ENCODE data around the gene KIF18B. TPM values are rescaled to one million over a fixed set of nuclear protein-coding genes. Genes with fewer than 3 reads are reported as not detected.

Gene KIF18B
- total RNA-seq, 1 experiment from 2014 or later, result 82.2 TPM

DNA sequence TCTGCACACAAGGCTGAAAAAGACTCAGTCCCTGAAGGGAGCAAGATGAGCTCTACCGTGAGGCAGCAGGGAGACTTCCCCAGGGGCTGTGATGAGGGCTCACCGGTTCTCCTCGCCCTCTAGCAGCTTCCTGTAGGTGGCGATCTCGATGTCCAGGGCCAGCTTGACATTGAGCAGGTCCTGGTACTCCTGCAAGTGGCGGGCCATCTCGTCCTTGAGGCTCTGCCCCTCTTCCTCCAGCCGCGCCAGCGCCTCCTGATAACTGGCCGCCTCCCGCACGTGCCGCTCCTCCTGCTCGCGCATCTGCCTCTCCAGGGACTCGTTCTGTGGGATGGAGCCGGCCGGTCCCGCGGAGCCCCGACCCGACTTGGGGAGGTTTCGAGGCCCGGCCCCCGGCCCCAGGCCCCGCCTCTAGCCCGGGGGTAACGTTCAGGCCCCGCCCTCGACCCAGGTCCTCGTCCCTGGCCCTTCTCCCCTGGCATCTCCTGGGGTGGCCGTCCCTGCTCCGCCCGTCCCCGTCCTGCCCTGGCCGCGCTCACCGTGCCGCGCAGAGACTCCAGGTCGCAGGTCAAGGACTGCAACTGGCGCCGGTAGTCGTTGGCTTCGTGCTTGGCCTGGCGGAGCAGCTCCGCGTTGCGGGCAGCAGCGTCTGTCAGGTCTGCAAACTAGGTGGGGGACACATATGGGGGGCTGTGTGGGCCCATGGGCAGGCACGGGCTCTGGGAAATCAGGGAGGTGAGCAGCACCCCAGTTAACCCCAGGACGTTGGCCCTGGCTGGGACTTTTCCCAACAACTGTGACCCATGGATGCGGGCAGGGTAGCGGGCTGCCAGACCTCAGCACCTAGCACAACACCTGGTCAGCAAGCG, 36.2 kb downstream of the KIF18B start:
- ChIA-PET CTCF (interaction anchor here (0.5 to 5.2 kb wide), 48 partner anchors 8 to 536 kb away, joined by 3 to 89 read pairs (median 4); partner anchors contain the start of genes ACBD4, C1QL1 and EFTUD2), POLR2A (interaction anchor here (0.5 to 1.1 kb wide), 3 partner anchors 9 to 72 kb away, joined by 3 to 5 read pairs (median 3); partner anchors contain the start of gene EFTUD2)
- Mint-ChIP-seq H3K36me3 (no peaks in the 10 kb centered on the region), H3K4me1 (peaks cover 7% of the 10 kb centered on the region), H3K4me3 (peak overlapping the region; percentile 66), H3K27ac (no peak overlapping the region), H3K27me3 (ENCODE audit: low read depth) (peaks cover 41% of the 10 kb centered on the region), H3K9me3 (no peaks in the 10 kb centered on the region)
- TF ChIP-seq ZNF281 (CRISPR knock-in tag; IDR thresholded peaks at IDR 0.05) (0 out of 2 replicates have a peak, but pooled peaks have one; percentile 16), USF1 (CRISPR knock-in tag; IDR thresholded peaks at IDR 0.05) (peak; percentile 66), ZNF232 (CRISPR knock-in tag; IDR thresholded peaks at IDR 0.05) (0 out of 2 replicates have a peak, but pooled peaks have one; percentile 58), JAZF1 (CRISPR knock-in tag; IDR thresholded peaks at IDR 0.05) (no peak), FOXP4 (CRISPR knock-in tag; IDR thresholded peaks at IDR 0.05) (no peak), ZNF121 (CRISPR knock-in tag; IDR thresholded peaks at IDR 0.05) (peak; percentile 73), ESRRA (CRISPR knock-in tag; IDR thresholded peaks at IDR 0.05; ENCODE audit: borderline replicate concordance) (no peak; the same call in 1 of the 2 replicates), SP1 (CRISPR knock-in tag; conservative IDR thresholded peaks at IDR 0.05) (no peak), SOX15 (CRISPR knock-in tag; IDR thresholded peaks at IDR 0.05) (no peak), RORB (CRISPR knock-in tag; IDR thresholded peaks at IDR 0.05) (no peak), GRHL2 (CRISPR knock-in tag; IDR thresholded peaks at IDR 0.05; ENCODE audit: insufficient replicate concordance, severe bottlenecking) (no peak), CREM (CRISPR knock-in tag; IDR thresholded peaks at IDR 0.05) (no peak), ATF1 (CRISPR knock-in tag; IDR thresholded peaks at IDR 0.05) (0 out of 2 replicates have a peak, but pooled peaks have one; percentile 43), E2F4 (CRISPR knock-in tag; IDR thresholded peaks at IDR 0.05; ENCODE audit: borderline replicate concordance, low read depth) (no peak)
- TF ChIP-seq, protein P1, sequence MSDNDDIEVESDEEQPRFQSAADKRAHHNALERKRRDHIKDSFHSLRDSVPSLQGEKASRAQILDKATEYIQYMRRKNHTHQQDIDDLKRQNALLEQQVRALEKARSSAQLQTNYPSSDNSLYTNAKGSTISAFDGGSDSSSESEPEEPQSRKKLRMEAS (CRISPR knock-in tag; IDR thresholded peaks at IDR 0.05), result peak; percentile 83
- TF ChIP-seq, protein P2, sequence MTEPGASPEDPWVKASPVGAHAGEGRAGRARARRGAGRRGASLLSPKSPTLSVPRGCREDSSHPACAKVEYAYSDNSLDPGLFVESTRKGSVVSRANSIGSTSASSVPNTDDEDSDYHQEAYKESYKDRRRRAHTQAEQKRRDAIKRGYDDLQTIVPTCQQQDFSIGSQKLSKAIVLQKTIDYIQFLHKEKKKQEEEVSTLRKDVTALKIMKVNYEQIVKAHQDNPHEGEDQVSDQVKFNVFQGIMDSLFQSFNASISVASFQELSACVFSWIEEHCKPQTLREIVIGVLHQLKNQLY (CRISPR knock-in tag; IDR thresholded peaks at IDR 0.05), result no peak
- TF ChIP-seq, protein P3, sequence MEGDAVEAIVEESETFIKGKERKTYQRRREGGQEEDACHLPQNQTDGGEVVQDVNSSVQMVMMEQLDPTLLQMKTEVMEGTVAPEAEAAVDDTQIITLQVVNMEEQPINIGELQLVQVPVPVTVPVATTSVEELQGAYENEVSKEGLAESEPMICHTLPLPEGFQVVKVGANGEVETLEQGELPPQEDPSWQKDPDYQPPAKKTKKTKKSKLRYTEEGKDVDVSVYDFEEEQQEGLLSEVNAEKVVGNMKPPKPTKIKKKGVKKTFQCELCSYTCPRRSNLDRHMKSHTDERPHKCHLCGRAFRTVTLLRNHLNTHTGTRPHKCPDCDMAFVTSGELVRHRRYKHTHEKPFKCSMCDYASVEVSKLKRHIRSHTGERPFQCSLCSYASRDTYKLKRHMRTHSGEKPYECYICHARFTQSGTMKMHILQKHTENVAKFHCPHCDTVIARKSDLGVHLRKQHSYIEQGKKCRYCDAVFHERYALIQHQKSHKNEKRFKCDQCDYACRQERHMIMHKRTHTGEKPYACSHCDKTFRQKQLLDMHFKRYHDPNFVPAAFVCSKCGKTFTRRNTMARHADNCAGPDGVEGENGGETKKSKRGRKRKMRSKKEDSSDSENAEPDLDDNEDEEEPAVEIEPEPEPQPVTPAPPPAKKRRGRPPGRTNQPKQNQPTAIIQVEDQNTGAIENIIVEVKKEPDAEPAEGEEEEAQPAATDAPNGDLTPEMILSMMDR (IDR thresholded peaks at IDR 0.05), result peak; percentile 13; the same call in 1 of the 2 replicates
- TF ChIP-seq, protein P4, sequence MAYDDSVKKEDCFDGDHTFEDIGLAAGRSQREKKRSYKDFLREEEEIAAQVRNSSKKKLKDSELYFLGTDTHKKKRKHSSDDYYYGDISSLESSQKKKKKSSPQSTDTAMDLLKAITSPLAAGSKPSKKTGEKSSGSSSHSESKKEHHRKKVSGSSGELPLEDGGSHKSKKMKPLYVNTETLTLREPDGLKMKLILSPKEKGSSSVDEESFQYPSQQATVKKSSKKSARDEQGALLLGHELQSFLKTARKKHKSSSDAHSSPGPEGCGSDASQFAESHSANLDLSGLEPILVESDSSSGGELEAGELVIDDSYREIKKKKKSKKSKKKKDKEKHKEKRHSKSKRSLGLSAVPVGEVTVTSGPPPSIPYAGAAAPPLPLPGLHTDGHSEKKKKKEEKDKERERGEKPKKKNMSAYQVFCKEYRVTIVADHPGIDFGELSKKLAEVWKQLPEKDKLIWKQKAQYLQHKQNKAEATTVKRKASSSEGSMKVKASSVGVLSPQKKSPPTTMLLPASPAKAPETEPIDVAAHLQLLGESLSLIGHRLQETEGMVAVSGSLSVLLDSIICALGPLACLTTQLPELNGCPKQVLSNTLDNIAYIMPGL (CRISPR knock-in tag; IDR thresholded peaks at IDR 0.05), result peak; percentile 80; the same call in 1 of the 2 replicates
- peak; percentile 91 for ATAC-seq
- peak; percentile 83 for DNase-seq (ENCODE audit: low spot score)
